Endometrium (tissue), 2 donors: Measurements from ENCODE around the gene TMEM198.

Experiments used
- FAIRE-seq: peaks from 2 replicates; lab custom pipeline; 2012; peaks lifted over from hg19 to GRCh38; lab: Jason Lieb, UNC
- donor health status: control.
- donor health status: control.

TMEM198 gene

GRCh38 chr2:219543596-219544358, at the start of gene TMEM198, which contains the start of gene CHPF:
Gene TMEM198 (plus strand): TSS chr2:219544028. CDS start chr2:219544728, 700 bp downstream.
Gene CHPF (minus strand): TSS chr2:219543809. CDS start chr2:219543538, 271 bp downstream.
- FAIRE-seq: peak; percentile 97

GRCh38 chr2:219494952-219495530, 48.8 kb upstream of the TMEM198 start:
- no peak for FAIRE-seq

GRCh38 chr2:219495531-219496122, 48.2 kb upstream of the TMEM198 start:
- no peak for FAIRE-seq

- no peak for FAIRE-seq
Measured at GRCh38 chr2:219496247-219496824, 47.5 kb upstream of the TMEM198 start.

GRCh38 chr2:219496825-219497494, 46.9 kb upstream of the TMEM198 start:
- no peak for FAIRE-seq

GRCh38 chr2:219497495-219498279, 46.1 kb upstream of the TMEM198 start:
- FAIRE-seq: no peak

- FAIRE-seq: peak; percentile 92
Measured at GRCh38 chr2:219498280-219499057, 45.4 kb upstream of the TMEM198 start, which contains the start of gene GMPPA. Gene GMPPA (plus strand): TSS chr2:219498891. CDS start chr2:219499976, 1,085 bp downstream.

- no peak for FAIRE-seq
Measured at GRCh38 chr2:219499058-219499307, 44.8 kb upstream of the TMEM198 start.

- no peak for FAIRE-seq
Measured at GRCh38 chr2:219499555-219499954, 44.3 kb upstream of the TMEM198 start.

- no peak for FAIRE-seq
Measured at GRCh38 chr2:219500135-219500534, 43.7 kb upstream of the TMEM198 start.

- FAIRE-seq: no peak
Measured at GRCh38 chr2:219501849-219502248, 42.0 kb upstream of the TMEM198 start.

GRCh38 chr2:219502618-219503017, 41.2 kb upstream of the TMEM198 start:
- FAIRE-seq: no peak

- FAIRE-seq: no peak
Measured at GRCh38 chr2:219505585-219505984, 38.2 kb upstream of the TMEM198 start.

- FAIRE-seq: no peak
Measured at GRCh38 chr2:219506153-219506801, 37.6 kb upstream of the TMEM198 start.

- no peak for FAIRE-seq
Measured at GRCh38 chr2:219506802-219507526, 36.9 kb upstream of the TMEM198 start.

GRCh38 chr2:219507581-219508443, 36.0 kb upstream of the TMEM198 start:
- no peak for FAIRE-seq

GRCh38 chr2:219508444-219508734, 35.4 kb upstream of the TMEM198 start:
- no peak for FAIRE-seq

- FAIRE-seq: no peak
Measured at GRCh38 chr2:219508971-219509779, 34.7 kb upstream of the TMEM198 start.
